Thyroid gland (tissue), 4 donors: ENCODE measurements around the gene RHEBL1. TPM values are rescaled to one million over a fixed set of nuclear protein-coding genes. Genes with fewer than 3 reads are reported as not detected.

Source experiments
- DNase-seq, 2 donors: peaks; one replicate each; pipeline ENCODE4 v3.0.0-alpha.2; 2019
- H3K27ac ChIP-seq, 3 donors: fragments of 200-600 bp; sonication (generic); 1 replicate in 2 of 3; 2 replicates in 1 of 3; pipeline ENCODE4 v1.5.1; 2016 to 2019; ENCODE audit warnings: mild to moderate bottlenecking in 1 of 3, moderate library complexity in 1 of 3
- H3K27me3 ChIP-seq: fragments of 200-600 bp; sonication (generic); one replicate; pipeline ENCODE4 v1.5.1; 2019
- H3K36me3 ChIP-seq, 2 donors: fragments of 200-600 bp; sonication (generic); one replicate each; pipeline ENCODE4 v1.5.1; 2016 to 2019
- H3K4me1 ChIP-seq, 2 donors: fragments of 200-600 bp; sonication (generic); one replicate each; pipeline ENCODE4 v1.5.1; 2017 to 2019
- H3K4me3 ChIP-seq, 3 donors: fragments of 200-600 bp; sonication (generic); replicated peaks in 1 of 3; 1 replicate in 2 of 3; 2 replicates in 1 of 3; pipeline ENCODE4 v1.5.1; 2016; ENCODE audit warnings: mild to moderate bottlenecking in 1 of 3
- H3K9me3 ChIP-seq: fragments of 200-600 bp; sonication (generic); one replicate; pipeline ENCODE4 v1.5.1; 2017
- CTCF ChIP-seq, 6 experiments: fragments of 200-600 bp in 3 of 6; fragments of 450-650 bp in 3 of 6; sonication (generic) in 3 of 6; IDR thresholded peaks; one replicate each; pipeline ENCODE4 v1.5.1; 2016 to 2019; ENCODE audit warnings: antibody characterized with exemption in 6 of 6, mild to moderate bottlenecking in 2 of 6, inconsistent platforms in 1 of 6, moderate library complexity in 1 of 6
- POLR2A ChIP-seq, 2 donors: fragments of 450-650 bp; IDR thresholded peaks; one replicate each; pipeline ENCODE4 v1.6.1; 2017; ENCODE audit warnings: antibody characterized with exemption in 2 of 2, mild to moderate bottlenecking in 2 of 2, moderate library complexity in 1 of 2
- WGBS, 2 donors: methylation state at CpG; one replicate each; pipeline ENCODE4 v1.1.5; 2017; 5-methylcytosine and 5-hydroxymethylcytosine counted together
- intact Hi-C: fragments of 100-400 bp; cut with DNase I; formaldehyde crosslinking; loops from one replicate; pipeline ENCODE4 v1.15.1; 2023
- total RNA-seq, 4 donors: library from RNA; depleted of rRNA; stranded (reverse); fragments of >200 nt; gene quantifications; one replicate each; pipeline ENCODE4 v1.2.3, GENCODE V29; 2016

RHEBL1 gene
- total RNA-seq, 4 donors from 2014 or later: 0.98 TPM; not detected in 3

GRCh38 chr12:49088150-49088931, 18.6 kb upstream of the RHEBL1 start:
- peaks cover 12% of the 10 kb centered on the region for H3K27me3 ChIP-seq
- H3K9me3 ChIP-seq: no peaks in the 10 kb centered on the region
- no peak overlapping the region for H3K4me3 ChIP-seq
- peak; percentile 88 to 89 for DNase-seq
- no peaks in the 10 kb centered on the region for H3K36me3 ChIP-seq
- TF ChIP-seq CTCF (IDR thresholded peaks at IDR 0.05) (peak; percentile 63 to 87 (median 80)), POLR2A (IDR thresholded peaks at IDR 0.05) (no peak)
- intact Hi-C loops: loop anchor here (5.0 to 10.0 kb wide), 2 partner anchors 34 to 146 kb away; no protein-coding TSS in a partner anchor
- 2% methylated on average over 12 to 13 of the region's 18 CpGs for WGBS, 2 donors
- H3K4me1 ChIP-seq: peaks cover 16 to 43% of the 10 kb centered on the region in 2 donors
- no peak overlapping the region for H3K27ac ChIP-seq

- WGBS, 2 donors: 76 to 81% methylated on average over 3 of the region's 3 CpGs
- DNase-seq: no peak
Measured at GRCh38 chr12:49086116-49086515, 16.3 kb upstream of the RHEBL1 start.

GRCh38 chr12:49084438-49084837, 14.7 kb upstream of the RHEBL1 start:
- Histone ChIP-seq H3K36me3 (no peaks in the 10 kb centered on the region), H3K4me1 (peaks cover under 1 to 11% of the 10 kb centered on the region in 2 donors), H3K27ac (no peak overlapping the region), H3K9me3 (no peaks in the 10 kb centered on the region), H3K4me3 (no peak overlapping the region), H3K27me3 (peaks cover under 1% of the 10 kb centered on the region)
- 96% methylated on average over 3 of the region's 3 CpGs for WGBS, 2 donors
- no peak for TF ChIP-seq CTCF (IDR thresholded peaks at IDR 0.05)
- TF ChIP-seq POLR2A (IDR thresholded peaks at IDR 0.05): no peak
- intact Hi-C loops: loop anchor here (10.0 kb wide), 1 partner anchor 150 kb away; no protein-coding TSS in a partner anchor
- no peak for DNase-seq

More at GRCh38 chr12:49086116-49086515, 16.3 kb upstream of the RHEBL1 start:
- H3K36me3 ChIP-seq: no peaks in the 10 kb centered on the region
- H3K9me3 ChIP-seq: no peaks in the 10 kb centered on the region
- intact Hi-C loops: loop anchor here (5.0 to 10.0 kb wide), 2 partner anchors 36 to 149 kb away; no protein-coding TSS in a partner anchor
- H3K27me3 ChIP-seq: peaks cover 7% of the 10 kb centered on the region
- no peak overlapping the region for H3K27ac ChIP-seq
- TF ChIP-seq POLR2A (IDR thresholded peaks at IDR 0.05) (no peak), CTCF (IDR thresholded peaks at IDR 0.05) (no peak)
- peaks cover 9 to 25% of the 10 kb centered on the region in 2 donors for H3K4me1 ChIP-seq
- H3K4me3 ChIP-seq: no peak overlapping the region

GRCh38 chr12:49079793-49080192, 10.0 kb upstream of the RHEBL1 start:
- no peaks in the 10 kb centered on the region for H3K27me3 ChIP-seq
- no peak for DNase-seq
- H3K9me3 ChIP-seq: no peaks in the 10 kb centered on the region
- TF ChIP-seq POLR2A (IDR thresholded peaks at IDR 0.05) (no peak), CTCF (IDR thresholded peaks at IDR 0.05) (no peak)
- no peak overlapping the region for H3K27ac ChIP-seq
- no peak overlapping the region for H3K4me3 ChIP-seq
- intact Hi-C loops: loop anchor here (10.0 kb wide), 1 partner anchor 155 kb away; no protein-coding TSS in a partner anchor
- no peaks in the 10 kb centered on the region for H3K36me3 ChIP-seq
- no peaks in the 10 kb centered on the region for H3K4me1 ChIP-seq
- WGBS, 2 donors: 65 to 76% methylated on average over 1 of the region's 1 CpG

GRCh38 chr12:49070971-49071370, 1.2 kb upstream of the RHEBL1 start:
- Histone ChIP-seq H3K4me1 (peaks cover 5 to 8% of the 10 kb centered on the region in 2 donors), H3K4me3 (no peak overlapping the region), H3K9me3 (no peaks in the 10 kb centered on the region), H3K27me3 (no peaks in the 10 kb centered on the region), H3K27ac (no peak overlapping the region), H3K36me3 (no peaks in the 10 kb centered on the region)
- DNase-seq: no peak
- intact Hi-C loops: no loop called here
- WGBS, 2 donors: 93 to 94% methylated on average over 11 of the region's 11 CpGs
- TF ChIP-seq POLR2A (IDR thresholded peaks at IDR 0.05): no peak
